GM20431 (cell line): ENCODE results near the gene CAMK1.

Source experiments
- in situ Hi-C: fragments of 300-500 bp; cut with MseI, MboI; formaldehyde crosslinking; loops from one replicate; pipeline ENCODE4 v1.15.0; 2020; ENCODE audit warnings: low sequenced_read_pairs; ENCODE audit not compliant: unreplicated experiment

The CAMK1 gene

DNA sequence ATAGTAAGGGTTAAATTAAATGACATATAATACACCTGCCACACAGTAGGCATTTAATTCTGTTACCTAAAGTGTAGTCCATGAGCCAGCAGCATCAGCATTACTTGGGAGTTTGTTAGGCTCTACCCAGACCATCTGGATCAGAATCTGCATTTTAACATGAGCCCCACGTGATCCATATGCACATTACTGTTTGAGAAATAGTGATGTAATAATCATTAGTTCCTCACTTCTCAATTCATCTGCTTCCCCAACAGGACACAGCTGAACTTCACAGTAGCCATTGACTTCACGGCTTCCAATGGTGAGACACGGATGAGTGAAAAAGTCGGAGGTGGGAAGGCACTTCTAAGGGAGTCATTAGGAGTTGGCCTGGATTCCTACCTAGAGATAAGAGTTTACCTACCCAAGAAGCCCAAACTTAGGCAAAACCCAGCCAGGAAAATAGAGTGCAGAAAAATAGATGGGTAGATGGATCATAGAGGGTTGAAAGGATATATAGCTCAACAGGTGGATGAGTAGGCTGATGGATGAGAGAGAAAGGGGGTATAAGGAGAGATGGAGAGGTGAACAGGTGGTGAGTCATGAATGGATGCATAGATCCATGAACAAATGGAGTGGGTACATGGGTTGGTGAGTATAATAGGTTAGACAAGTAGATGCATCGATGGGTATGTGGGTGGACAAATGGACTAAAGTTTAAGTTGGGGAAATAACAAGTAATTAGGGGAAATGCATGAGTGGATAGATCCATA, 52.8 kb downstream of the CAMK1 start:
- in situ Hi-C loops, result no loop called here

DNA sequence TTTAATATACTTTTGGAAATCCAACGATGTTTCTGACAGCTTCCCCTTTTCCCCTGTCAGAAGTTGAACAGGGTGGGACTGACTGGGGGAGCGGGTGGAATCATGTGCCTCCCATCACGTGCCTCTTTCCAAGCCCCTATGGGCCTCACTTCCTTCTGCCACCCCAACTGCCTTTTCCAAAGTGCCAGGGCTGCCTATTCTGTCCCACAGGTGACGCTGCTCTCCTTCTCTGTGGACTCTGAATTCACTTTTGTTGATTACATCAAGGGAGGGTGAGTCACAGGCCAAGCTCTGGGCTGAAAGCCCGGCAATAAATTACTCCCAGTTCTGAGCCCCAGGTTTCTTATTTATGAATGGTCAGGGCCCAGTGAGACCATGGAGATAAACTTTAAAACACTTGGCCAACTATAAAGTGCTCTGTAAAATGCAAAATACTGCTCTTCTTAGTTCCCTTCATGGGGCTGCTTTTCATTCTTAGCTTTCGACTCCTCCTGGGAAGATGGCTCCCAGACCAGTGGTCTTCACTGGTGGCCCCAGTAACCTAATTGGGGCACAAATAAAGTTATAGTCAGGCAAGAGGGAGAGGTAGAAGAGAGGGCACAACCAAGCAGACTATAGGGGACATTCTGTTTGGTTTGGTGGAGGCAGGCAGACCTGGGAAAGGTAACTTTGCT, 53.8 kb downstream of the CAMK1 start:
- in situ Hi-C loops, result no loop called here

DNA sequence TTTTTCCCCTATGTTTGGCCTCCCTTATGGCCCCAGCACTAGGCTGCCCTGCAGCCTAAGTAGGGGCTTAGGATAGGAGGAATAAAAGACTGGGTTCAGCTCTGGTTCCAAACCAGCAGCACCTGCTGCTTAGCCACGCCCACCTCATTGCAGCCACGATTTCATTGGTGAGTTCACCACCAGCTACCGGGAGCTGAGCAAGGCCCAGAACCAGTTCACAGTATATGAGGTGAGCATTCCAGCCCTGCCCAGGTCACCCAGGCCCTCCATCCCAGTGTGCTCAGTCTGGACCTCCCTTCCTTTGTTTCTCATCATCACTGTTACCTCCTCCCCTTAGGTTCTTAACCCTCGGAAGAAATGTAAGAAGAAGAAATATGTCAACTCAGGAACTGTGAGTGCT, 54.6 kb downstream of the CAMK1 start:
- in situ Hi-C loops, result no loop called here

DNA sequence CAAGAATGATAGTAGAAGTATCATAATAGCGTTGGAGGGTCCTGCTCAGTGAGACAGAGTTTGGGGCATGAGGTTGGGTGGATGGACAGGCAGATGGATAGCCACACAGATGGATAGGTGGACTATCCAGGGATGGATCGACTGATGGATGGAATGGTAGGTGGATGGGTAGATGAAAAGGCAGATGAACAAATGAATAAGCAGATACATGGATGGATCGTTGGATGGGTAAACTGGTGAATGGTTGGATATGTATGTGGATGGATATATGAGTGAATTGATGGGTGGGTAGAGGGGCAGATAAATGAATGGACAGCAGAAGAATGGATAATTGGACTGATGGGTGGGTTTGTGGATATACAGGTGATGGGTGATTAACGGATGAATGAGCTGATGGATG, 56.6 kb downstream of the CAMK1 start:
- in situ Hi-C loops, result no loop called here

- in situ Hi-C loops, result no loop called here
Observed at GRCh38 chr3:9712415-9712814, 57.3 kb downstream of the CAMK1 start.

- in situ Hi-C loops, result no loop called here
Observed at GRCh38 chr3:9710174-9710739, 59.5 kb downstream of the CAMK1 start.
